GM18502 (cell line): ENCODE results near the gene GBP3.
"Not testable (repeated sequence)": the region's sequence is repeated elsewhere in the genome, so short reads cannot be mapped to it uniquely, and the experiment has no call there.

Source experiments
- ATAC-seq: cut with Tn5 transposase; IDR thresholded peaks from one replicate; pipeline ENCODE4 v1.9.1; 2021; ENCODE audit warnings: mild to moderate bottlenecking; ENCODE audit not compliant: unreplicated experiment, poor library complexity

GBP3 gene

DNA sequence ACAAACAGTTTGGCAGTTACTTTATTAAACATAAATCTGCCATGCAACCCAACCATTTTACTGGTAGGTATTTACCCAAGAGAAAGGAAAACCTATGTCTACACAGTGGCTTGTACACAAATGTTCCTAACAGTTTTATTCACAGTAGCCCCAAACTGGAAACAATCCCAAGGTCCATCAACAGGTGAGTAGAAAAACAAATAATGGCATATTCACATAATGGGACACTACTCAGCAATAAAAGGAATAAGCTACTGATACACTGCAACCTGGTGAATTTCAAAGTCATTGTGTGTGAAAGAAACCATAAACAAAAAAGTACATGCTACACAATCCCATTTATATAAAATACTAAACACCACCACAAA lies 42.9 kb downstream of the GBP3 start:
- ATAC-seq: no peak

DNA sequence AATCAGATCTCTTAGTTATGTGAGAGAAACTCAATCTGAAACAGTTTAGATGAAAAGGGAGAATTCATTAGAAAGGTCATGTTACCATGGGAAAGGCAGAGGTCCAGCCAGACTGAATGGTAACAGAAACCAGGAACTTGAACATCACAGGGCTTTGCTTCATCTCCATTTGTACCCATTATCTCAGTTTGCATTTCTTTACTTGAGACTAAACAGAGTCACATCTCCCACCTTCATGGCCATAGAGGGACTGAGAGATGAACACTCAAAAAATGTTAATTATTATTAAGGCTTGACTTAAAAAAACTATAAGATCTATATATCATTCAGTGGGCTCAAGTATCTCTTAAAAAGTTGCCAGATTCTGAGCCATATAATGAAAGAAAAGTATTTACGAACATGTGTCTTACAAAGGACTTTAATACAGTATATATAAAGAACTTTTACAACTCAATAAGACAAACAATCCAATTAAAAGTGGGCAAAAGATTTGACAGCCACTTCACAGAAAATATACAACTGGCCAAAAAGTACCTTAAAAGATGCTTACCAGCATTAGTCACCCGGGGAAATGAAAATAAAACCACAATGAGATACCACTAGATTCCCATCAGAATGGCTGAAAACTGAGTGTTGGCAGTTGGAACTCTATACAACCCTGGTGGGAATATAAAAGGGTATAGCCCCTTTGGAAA lies 43.5 kb downstream of the GBP3 start:
- ATAC-seq: no peak

DNA sequence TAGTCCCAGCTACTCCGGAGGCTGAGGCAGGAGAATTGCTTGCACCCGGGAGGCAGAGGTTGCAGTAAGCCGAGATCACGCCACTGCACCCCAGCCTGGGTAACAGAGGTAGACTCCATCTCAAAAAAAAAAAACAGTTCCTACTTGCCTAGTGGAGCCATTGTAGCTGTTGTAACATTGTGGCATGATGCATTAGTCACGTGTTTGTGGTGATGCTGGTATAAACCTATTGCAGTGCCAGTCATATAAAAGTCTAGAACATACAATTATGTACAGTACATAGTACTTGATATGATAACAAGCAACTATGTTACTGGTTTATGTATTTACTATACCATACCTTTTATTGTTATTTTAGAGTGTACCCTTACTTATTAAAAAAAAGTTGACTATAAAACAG lies 46.4 kb downstream of the GBP3 start:
- ATAC-seq: no peak

DNA sequence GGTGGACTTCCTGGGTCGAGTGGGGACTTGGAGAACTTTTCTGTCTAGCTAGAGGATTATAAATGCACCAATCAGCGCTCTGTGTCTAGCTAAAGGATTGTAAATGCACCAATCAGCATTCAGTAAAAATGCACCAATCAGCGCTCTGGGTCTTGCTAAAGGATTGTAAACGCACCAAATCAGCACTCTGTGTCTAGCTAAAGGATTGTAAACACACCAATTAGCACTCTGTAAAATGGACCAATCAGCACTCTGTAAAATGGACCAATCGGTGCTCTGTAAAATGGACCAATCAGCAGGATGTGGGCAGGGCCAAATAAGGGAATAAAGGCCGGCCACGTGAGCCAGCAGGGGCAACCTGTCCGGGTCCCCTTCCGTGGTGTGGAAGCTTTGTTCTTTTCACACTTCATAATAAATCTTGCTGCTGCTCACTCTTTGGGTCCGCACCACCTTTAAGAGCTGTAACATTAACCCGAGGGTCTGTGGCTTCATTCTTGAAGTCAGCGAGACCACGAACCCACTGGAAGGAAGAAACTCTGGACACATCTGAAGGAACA lies 48.0 kb downstream of the GBP3 start:
- not testable (repeated sequence) for ATAC-seq

DNA sequence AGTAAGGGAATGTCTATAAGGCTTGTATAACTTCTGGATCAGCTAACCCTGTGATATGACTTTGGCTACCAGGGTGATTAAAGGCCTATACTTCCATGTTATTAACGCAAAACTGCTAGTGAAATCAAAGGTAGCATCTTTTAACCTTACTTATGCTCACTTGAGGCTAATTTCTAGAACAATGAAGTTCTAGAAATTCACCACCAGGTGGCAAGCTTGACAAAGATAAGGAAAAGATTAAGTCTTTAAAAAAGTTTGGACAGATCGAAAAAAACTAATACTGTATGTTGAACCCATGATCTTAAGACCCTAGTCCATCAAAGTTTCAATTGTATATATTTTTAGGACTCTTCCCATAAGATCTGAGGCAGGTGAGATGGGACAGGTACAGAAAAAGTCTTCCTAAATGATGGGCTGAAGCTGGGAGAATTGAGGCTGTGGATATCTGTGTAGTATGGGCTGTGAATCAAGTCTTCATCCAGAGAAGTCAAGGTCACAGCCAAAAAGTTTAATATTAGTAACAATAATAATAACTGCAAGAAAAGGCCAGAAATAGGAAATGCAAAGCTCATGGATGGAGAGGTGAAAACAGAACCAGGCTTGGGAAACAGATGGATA lies 49.0 kb downstream of the GBP3 start:
- ATAC-seq: peak; percentile 50

DNA sequence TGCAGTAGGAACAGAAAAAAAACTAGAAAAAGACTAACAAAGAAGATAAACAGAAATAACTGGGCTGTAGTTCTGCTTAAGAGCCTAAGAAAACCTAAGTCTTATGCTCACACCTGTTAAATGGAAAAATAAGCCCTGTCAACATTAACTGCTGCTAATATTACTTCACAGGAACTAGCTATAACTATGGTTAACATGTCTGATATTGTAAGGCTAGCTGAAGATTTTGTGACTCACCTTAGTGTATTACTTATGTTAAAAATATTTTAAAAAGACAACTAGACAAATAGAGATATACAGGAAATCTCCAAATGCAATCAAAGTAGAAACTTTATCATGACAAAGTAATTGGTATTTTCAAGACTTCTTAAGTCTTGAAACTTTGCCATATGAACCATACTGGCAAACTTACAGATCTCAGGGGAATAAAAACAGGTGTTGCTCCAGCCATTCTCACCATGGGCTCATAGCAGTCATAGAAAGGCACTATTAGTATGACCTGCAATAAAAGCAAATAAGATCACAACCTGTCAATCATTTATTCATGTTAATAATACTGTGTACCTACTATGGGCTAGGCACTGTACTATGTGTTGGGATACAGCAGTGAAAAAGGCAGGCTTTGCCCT lies 60.9 kb downstream of the GBP3 start:
- ATAC-seq: no peak

DNA sequence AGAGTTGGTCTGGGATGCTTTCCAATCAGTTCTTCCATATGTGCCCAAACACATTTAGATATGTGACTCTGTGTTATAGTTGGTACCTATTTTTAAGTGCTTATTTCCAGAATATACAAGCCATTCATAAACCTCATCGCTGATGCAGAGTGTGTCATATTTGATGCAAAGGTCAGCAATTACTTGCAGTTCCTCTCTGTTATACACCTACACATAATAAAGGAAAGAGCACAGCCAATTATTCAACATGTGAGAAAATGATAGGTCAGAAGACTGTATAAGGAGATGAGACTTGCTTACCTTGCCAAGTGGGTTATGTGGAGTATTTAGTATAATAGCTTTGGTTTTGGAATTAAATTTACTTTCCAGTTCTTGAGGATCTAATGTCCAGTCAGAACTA lies 61.6 kb downstream of the GBP3 start:
- ATAC-seq: no peak
